Subcutaneous abdominal adipose tissue (tissue), 5 donors: ENCODE data around the gene NAT8L.

ENCODE experiments used
- H3K27ac ChIP-seq: one replicate; pipeline ENCODE4 v1.7.0; 2013; ENCODE audit warnings: low read depth, mild to moderate bottlenecking, inconsistent platforms, low read length, moderate library complexity
- H3K27me3 ChIP-seq, 5 donors: one replicate each; pipeline ENCODE4 v1.7.0; 2013; ENCODE audit warnings: low read length in 5 of 5, inconsistent platforms in 1 of 5; ENCODE audit not compliant: control insufficient read depth in 5 of 5, insufficient read depth in 4 of 5
- H3K36me3 ChIP-seq, 5 donors: one replicate each; pipeline ENCODE4 v1.7.0; 2013; ENCODE audit warnings: low read length in 5 of 5; ENCODE audit not compliant: control insufficient read depth in 5 of 5, insufficient read depth in 5 of 5
- H3K4me1 ChIP-seq, 5 donors: one replicate each; pipeline ENCODE4 v1.7.0; 2013; ENCODE audit warnings: low read length in 5 of 5, mild to moderate bottlenecking in 3 of 5, moderate library complexity in 1 of 5; ENCODE audit not compliant: control insufficient read depth in 5 of 5, insufficient read depth in 5 of 5
- H3K4me3 ChIP-seq, 5 donors: one replicate each; pipeline ENCODE4 v1.7.0; 2013; ENCODE audit warnings: low read length in 5 of 5, low read depth in 1 of 5
- H3K9ac ChIP-seq, 5 donors: one replicate each; pipeline ENCODE4 v1.7.0; 2013; ENCODE audit warnings: low read length in 5 of 5, mild to moderate bottlenecking in 4 of 5, moderate library complexity in 3 of 5
- H3K9me3 ChIP-seq, 5 donors: one replicate each; pipeline ENCODE4 v1.7.0; 2013; ENCODE audit warnings: low read length in 5 of 5; ENCODE audit not compliant: control insufficient read depth in 5 of 5
- donor health status: healthy.
- donor health status: healthy.
- donor health status: healthy.
- donor health status: healthy.
- donor health status: healthy.

The NAT8L gene

GRCh38 chr4:2045518-2045951 lies 13.6 kb upstream of the NAT8L start:
- peaks cover 0 to 22% (median 20%) of the 10 kb centered on the region in 5 donors for H3K4me1 ChIP-seq
- H3K36me3 ChIP-seq = no peaks in the 10 kb centered on the region
- peaks cover 0 to 8% (median 7%) of the 10 kb centered on the region in 5 donors for H3K9me3 ChIP-seq
- H3K27me3 ChIP-seq = peaks cover 0 to 15% (median 2%) of the 10 kb centered on the region in 5 donors
- no peak overlapping the region for H3K9ac ChIP-seq
- no peak overlapping the region for H3K27ac ChIP-seq
- no peak overlapping the region for H3K4me3 ChIP-seq

DNA sequence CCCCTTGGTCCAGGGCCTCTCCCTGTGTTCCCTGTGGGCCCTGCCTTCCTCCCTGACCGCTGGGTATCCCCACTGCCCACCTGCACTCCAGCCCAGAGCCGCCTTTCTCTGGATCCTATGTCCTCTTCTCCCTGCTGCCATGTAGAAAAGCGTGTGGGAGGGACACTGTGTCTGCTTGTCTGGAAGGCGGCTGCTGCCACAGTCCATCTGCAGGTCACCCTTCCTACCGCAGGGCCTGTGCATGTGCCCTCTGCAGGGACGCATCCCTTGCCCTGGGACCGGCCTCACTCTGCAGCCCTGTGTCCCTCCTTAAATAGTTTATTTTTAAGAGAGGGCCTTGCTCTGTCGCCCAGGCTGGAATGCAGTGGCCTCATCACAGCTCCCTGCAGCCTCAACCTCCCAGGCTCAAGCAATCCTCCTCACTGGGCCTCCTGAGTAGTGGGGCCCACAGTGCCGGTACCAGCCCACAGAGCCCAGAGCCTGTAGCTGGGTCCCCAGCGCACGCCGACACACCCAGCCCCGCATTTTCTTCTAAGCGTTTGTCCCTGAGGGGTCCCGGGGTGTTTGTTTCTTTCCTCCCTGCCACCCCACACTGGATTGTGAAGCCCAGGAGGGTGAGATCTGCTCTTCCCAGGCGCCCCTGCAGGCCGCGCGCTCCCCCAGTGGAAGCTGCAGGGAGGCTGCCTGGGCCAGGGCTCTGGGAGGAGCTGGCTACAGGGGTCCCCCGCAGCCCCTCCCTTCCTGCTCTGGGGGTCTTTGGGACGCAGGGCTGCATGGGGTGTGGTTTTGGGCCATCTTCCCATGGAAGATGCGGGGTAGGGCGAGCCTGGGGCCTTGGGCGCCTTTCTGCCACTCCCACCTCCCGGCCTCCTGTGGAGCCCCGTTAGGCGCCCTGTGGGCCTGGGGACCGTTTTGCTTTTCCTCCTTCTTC lies 12.8 kb upstream of the NAT8L start:
- Histone ChIP-seq H3K9ac (no peak overlapping the region), H3K4me1 (peaks cover 0 to 17% (median 14%) of the 10 kb centered on the region in 5 donors), H3K9me3 (peaks cover 0 to 8% (median 7%) of the 10 kb centered on the region in 5 donors), H3K36me3 (no peaks in the 10 kb centered on the region), H3K27me3 (peaks cover 0 to 17% (median 2%) of the 10 kb centered on the region in 5 donors), H3K4me3 (no peak overlapping the region), H3K27ac (no peak overlapping the region)

DNA sequence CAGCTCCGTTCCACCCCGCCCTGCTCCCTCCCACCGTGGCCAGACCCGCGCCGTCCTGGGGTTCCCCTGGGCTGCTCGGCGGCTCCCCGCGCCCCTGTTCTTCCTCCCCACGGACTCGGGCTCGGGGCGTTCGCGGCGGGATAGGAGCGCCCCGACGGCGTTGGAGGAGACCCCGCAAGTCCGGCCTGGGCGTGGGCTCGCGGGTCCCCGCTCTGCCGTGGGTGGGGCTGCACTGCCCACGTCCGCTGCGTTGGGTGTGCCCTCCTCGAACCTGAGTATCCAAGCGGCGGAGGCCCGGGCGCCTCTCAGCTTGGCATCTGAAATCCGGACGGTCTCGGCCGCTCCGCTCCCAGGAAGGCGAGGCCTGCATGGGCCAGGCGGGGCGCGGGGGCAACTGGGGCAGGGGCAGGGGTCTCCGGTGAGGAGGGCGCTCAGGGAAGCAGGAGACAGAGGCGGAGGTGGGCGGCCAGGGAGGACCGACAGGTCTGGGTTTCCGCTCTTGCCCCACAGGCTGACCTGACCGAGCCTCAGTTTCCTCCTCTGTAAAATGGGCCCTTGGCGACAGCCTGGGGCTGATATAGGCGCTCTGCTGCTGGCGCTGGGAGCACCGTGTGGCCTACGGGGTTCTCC lies 12.0 kb upstream of the NAT8L start:
- Histone ChIP-seq H3K27me3 (peaks cover 0 to 16% (median 2%) of the 10 kb centered on the region in 5 donors), H3K4me1 (peaks cover 0 to 10% (median 8%) of the 10 kb centered on the region in 5 donors), H3K4me3 (no peak overlapping the region), H3K36me3 (no peaks in the 10 kb centered on the region), H3K9ac (no peak overlapping the region), H3K27ac (no peak overlapping the region), H3K9me3 (peaks cover 0 to 8% (median 7%) of the 10 kb centered on the region in 5 donors)

DNA sequence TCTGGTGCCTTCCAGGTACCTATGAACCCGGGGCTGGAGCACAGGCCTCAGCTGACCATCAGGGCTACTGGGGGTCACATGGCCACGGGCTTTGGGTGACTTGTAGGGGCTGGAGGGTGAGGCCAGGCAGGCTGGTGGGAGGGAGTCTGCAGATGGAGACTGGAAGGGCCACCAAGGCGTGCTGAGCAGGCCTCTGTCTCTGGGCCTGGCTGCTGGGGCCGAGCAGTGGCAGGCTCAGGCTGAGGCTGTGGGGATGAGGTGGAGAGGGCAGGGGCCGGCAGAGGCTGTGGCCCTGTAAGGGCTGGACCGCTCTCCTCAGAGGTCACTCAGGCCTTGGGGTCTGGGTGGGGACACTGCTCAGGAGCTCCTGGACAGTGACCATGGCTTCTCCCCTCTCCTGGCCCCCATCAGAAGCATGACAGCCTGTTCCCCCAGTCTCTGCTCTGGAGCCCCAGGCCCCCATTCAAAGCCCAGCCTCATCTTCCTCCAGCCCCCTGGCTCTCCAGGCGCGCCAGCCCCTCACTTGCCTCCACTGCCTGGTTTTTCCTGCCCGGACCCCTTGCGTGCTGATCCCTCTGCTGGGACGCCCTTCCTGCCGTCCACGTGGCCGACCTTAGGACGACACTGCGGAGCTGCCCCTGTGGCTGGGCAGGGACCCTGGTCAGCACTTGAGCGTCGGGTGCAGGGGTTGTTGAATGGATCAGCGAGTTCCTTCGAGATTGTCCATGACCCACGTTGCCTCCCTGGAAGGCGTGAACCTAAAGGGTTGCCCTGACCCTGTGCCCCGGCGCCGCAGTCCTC lies 11.1 kb upstream of the NAT8L start:
- peaks cover 0 to 14% (median 2%) of the 10 kb centered on the region in 5 donors for H3K27me3 ChIP-seq
- H3K9me3 ChIP-seq = peaks cover 0 to 8% (median 7%) of the 10 kb centered on the region in 5 donors
- H3K36me3 ChIP-seq = no peaks in the 10 kb centered on the region
- no peak overlapping the region for H3K9ac ChIP-seq
- no peak overlapping the region for H3K4me3 ChIP-seq
- peaks cover 0 to 6% (median under 1%) of the 10 kb centered on the region in 5 donors for H3K4me1 ChIP-seq
- no peak overlapping the region for H3K27ac ChIP-seq

DNA sequence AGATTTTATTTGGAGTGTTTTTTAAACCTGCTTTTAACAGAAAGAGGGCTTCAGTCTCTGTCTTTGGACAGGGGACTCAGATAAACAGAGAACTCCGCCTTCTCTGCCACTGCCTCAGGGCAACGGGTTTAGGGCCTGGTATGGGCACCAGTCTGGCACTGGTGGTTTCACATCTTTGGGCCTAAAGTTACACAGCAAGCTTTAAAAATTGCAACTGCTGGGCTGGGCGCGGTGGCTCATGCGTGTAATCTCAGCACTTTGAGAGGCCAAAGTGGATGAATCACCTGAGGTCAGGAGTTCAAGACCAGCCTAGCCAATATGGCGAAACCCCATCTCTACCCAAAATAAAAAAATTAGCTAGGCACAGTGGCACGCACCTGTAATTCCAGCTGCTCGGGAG lies 10.3 kb upstream of the NAT8L start:
- H3K4me3 ChIP-seq = no peak overlapping the region
- peaks cover 0 to 4% (median 0%) of the 10 kb centered on the region in 5 donors for H3K4me1 ChIP-seq
- no peaks in the 10 kb centered on the region for H3K36me3 ChIP-seq
- peaks cover 0 to 13% (median 2%) of the 10 kb centered on the region in 5 donors for H3K27me3 ChIP-seq
- H3K27ac ChIP-seq = no peak overlapping the region
- no peak overlapping the region for H3K9ac ChIP-seq
- H3K9me3 ChIP-seq = peaks cover 0 to 8% (median 7%) of the 10 kb centered on the region in 5 donors

DNA sequence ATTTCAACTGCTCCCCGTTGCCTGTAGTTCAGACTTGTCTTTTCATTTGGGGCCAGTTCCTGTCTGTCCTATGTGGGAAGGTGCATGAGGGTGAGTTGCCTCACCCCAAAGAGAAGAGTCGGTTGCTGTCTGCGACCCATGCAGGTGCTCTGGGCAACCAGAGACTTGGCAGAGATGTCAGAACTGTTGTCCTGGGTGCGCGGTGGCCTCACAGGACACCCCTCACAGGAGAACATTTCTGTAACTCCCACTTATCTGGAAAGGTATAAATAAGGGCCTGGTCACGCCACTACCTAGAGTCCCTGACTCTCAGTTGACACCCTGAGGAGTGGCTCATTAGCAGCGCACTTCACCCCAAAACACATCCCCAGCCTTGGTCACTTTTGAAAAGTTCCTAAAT lies 9.7 kb upstream of the NAT8L start:
- H3K27ac ChIP-seq = no peak overlapping the region
- no peak overlapping the region for H3K4me3 ChIP-seq
- peaks cover 0 to 13% (median 2%) of the 10 kb centered on the region in 5 donors for H3K27me3 ChIP-seq
- H3K9me3 ChIP-seq = peaks cover 0 to 8% (median 7%) of the 10 kb centered on the region in 5 donors
- H3K4me1 ChIP-seq = peaks cover 0 to 4% (median 0%) of the 10 kb centered on the region in 5 donors
- H3K36me3 ChIP-seq = no peaks in the 10 kb centered on the region
- no peak overlapping the region for H3K9ac ChIP-seq

DNA sequence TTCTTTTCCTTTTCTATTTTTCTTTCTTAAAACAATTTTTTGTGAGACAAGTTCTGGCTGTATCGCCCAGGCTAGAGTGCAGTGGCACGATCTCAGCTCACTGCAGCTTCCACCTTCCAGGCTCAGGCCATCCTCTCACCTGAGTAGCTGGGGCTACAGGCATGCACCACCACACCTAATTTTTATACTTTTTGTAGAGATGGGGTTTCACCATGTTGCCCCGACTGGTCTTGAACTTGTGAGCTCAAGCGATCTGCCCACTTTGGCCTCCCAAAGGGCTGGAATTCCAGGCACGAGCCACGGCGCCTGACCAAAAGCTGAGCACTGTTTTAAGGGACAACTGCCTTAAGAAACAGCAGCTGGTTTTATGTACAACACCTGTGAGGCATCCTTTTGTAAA lies 9.3 kb upstream of the NAT8L start:
- Histone ChIP-seq H3K4me1 (peaks cover 0 to 4% (median 0%) of the 10 kb centered on the region in 5 donors), H3K9me3 (peaks cover 0 to 5% (median 4%) of the 10 kb centered on the region in 5 donors), H3K4me3 (no peak overlapping the region), H3K36me3 (no peaks in the 10 kb centered on the region), H3K27me3 (peaks cover 0 to 13% (median 2%) of the 10 kb centered on the region in 5 donors), H3K27ac (no peak overlapping the region), H3K9ac (no peak overlapping the region)

- H3K9me3 ChIP-seq = no peaks in the 10 kb centered on the region
- H3K4me1 ChIP-seq = peaks cover 0 to 4% (median 0%) of the 10 kb centered on the region in 5 donors
- no peaks in the 10 kb centered on the region for H3K36me3 ChIP-seq
- H3K9ac ChIP-seq = no peak overlapping the region
- H3K27me3 ChIP-seq = peaks cover 0 to 9% (median 2%) of the 10 kb centered on the region in 5 donors
- H3K27ac ChIP-seq = no peak overlapping the region
- H3K4me3 ChIP-seq = no peak overlapping the region
These were observed 8.0 kb upstream of the NAT8L start for GRCh38 chr4:2051086-2051485.

GRCh38 chr4:2054217-2054616 lies 4.9 kb upstream of the NAT8L start:
- Histone ChIP-seq H3K4me3 (no peak overlapping the region), H3K27ac (no peak overlapping the region), H3K9ac (no peak overlapping the region), H3K27me3 (peaks cover 0 to 22% (median 2%) of the 10 kb centered on the region in 5 donors), H3K4me1 (peaks cover 0 to 6% (median 3%) of the 10 kb centered on the region in 5 donors), H3K9me3 (no peaks in the 10 kb centered on the region), H3K36me3 (no peaks in the 10 kb centered on the region)
